Pancreas (tissue), 10 donors: ENCODE measurements around the gene AIG1. TPM values are rescaled to one million over a fixed set of nuclear protein-coding genes. Genes with fewer than 3 reads are reported as not detected.
"Not testable (repeated sequence)": the region's sequence is repeated elsewhere in the genome, so short reads cannot be mapped to it uniquely, and the experiment has no call there.

Experiments used
- ATAC-seq, 4 donors: fragments of 200-7000 bp; cut with Tn5 transposase; one replicate each; pipeline versions ENCODE4 v1.8.0 to v1.9.1; 2020; ENCODE audit warnings: mild to moderate bottlenecking in 4 of 4, moderate library complexity in 4 of 4
- DNase-seq, 6 donors: peaks; one replicate each; pipeline ENCODE4 v3.0.0-alpha.2; 2020
- FAIRE-seq: peaks from 2 replicates; lab custom pipeline; 2012; peaks lifted over from hg19 to GRCh38; lab: Jason Lieb, UNC
- H3K27ac ChIP-seq, 4 donors: fragments of 200-600 bp; sonication (generic); 1 replicate in 3 of 4; 2 replicates in 1 of 4; pipeline versions ENCODE4 v1.5.0 to v1.8.0; 2020
- H3K27me3 ChIP-seq, 4 donors: fragments of 200-600 bp; one replicate each; pipeline ENCODE4 v1.8.0; 2021
- H3K36me3 ChIP-seq, 3 donors: fragments of 200-600 bp; sonication (generic) in 1 of 3; one replicate each; pipeline versions ENCODE4 v1.5.0 to v1.8.0; 2020 to 2021
- H3K4me1 ChIP-seq, 3 donors: fragments of 200-600 bp; one replicate each; pipeline ENCODE4 v1.8.0; 2021
- H3K4me3 ChIP-seq, 4 donors: fragments of 200-600 bp; sonication (generic) in 2 of 4; one replicate each; pipeline versions ENCODE4 v1.5.0 to v1.8.0; 2020 to 2021
- H3K9me3 ChIP-seq, 4 donors: fragments of 200-600 bp; one replicate each; pipeline ENCODE4 v1.8.0; 2021
- CTCF ChIP-seq, 4 donors: fragments of 200-600 bp; sonication (generic) in 3 of 4; IDR thresholded peaks; one replicate each; pipeline versions ENCODE4 v1.5.0 to v1.8.0; 2021; ENCODE audit warnings: antibody characterized with exemption in 4 of 4
- WGBS, 2 donors: extraction: QIAGEN DNeasy Blood & Tissue Kit; methylation state at CpG; one replicate each; pipeline ENCODE4 v1.1.7; 2013; 5-methylcytosine and 5-hydroxymethylcytosine counted together
- intact Hi-C, 3 donors: fragments of 100-400 bp; cut with DNase I; formaldehyde crosslinking; loops; one replicate each; pipeline versions ENCODE4 v1.11.1 to v1.14.2; 2022
- polyA plus RNA-seq, 2 donors: library from polyadenylated mRNA; stranded (reverse); fragments of 200-250 nt; gene quantifications; one replicate each; pipeline ENCODE4 v1.2.3, GENCODE V29; 2013
- total RNA-seq, 6 donors: library from RNA; stranded (reverse); fragmentation: NEBNext Ultra II Directional in 4 of 6; extraction: Animal tissue kit (Norgen Biotek cat#: 25700) in 4 of 6; gene quantifications; one replicate each; pipeline versions ENCODE4 v1.2.1 to v1.2.4, GENCODE V29; 2021 to 2023
- donor health status: healthy with polysubstance abuse.
- donor health status: DM: no; HTN: no; CAD: no; lungs with moderate emphysema.
- donor health status: DM: no; HTN: no; CAD: no.
- donor health status: control.
- donor health status: control.
- donor health status: Bipolar disorder and iron deficiency.
- donor health status: DM: yes; HTN: yes; CAD: no.
- donor health status: DM: no; HTN: no; CAD: no.
- donor health status: DM: no; HTN: no; CAD: no.
- donor health status: DM: yes; HTN: yes; CAD: no.

AIG1 gene
- total and polyA plus RNA-seq, 8 donors = 8.7 to 28.9 (median 14.9) TPM

DNA sequence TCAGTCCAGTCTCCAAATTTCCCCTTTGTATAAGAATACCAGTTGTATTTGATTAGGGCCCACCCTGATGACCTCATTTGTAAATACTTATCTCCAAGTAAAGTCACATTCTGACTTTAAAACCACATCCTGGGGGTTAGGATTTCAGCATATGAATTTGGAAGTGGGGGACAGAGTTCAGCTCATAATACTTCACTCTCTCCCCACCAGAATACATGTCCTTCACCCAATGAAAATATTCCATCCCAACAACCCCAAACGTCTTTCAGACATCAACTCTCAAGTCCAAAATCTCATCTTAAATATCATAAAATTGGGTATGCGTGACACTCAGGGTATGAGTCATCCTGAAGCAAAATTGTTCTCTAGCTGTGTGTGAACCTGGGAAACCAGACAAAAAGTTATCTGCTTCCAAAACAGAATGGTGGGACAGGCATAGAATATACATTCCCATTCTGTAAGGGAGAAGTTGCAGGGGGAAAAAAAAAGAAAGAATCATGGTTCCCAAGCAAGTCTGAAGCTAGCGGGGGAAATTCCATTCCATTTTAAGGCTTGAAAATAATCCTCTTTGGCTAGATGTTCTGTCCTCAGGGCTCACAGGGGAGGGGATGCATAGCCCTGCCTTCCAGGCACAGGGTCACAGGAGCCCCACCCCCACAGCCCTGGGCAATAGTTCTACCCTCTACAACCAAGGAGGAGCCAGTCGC lies 275.9 kb downstream of the AIG1 start:
- no peaks in the 10 kb centered on the region for H3K36me3 ChIP-seq
- H3K4me1 ChIP-seq = no peaks in the 10 kb centered on the region
- H3K9me3 ChIP-seq = no peaks in the 10 kb centered on the region
- 86 to 89% methylated on average over 4 of the region's 4 CpGs for WGBS, 2 donors
- TF ChIP-seq CTCF (IDR thresholded peaks at IDR 0.05) = no peak
- DNase-seq (no peak), ATAC-seq (no peak), FAIRE-seq (no peak)
- intact Hi-C loops = no loop called here
- no peak overlapping the region for H3K27ac ChIP-seq
- no peaks in the 10 kb centered on the region for H3K27me3 ChIP-seq
- H3K4me3 ChIP-seq = no peak overlapping the region

- 81 to 87% methylated on average over 17 of the region's 17 CpGs for WGBS, 2 donors
- Histone ChIP-seq H3K27me3 (no peaks in the 10 kb centered on the region), H3K27ac (no peak overlapping the region), H3K4me1 (no peaks in the 10 kb centered on the region), H3K36me3 (no peaks in the 10 kb centered on the region), H3K4me3 (no peak overlapping the region), H3K9me3 (no peaks in the 10 kb centered on the region)
- DNase-seq (peak in 5 of 6 donors; percentile 33 to 71 (median 42)), ATAC-seq (peak in 2 of 4 donors; percentile 42 to 78), FAIRE-seq (no peak)
- intact Hi-C loops = no loop called here
- TF ChIP-seq CTCF (IDR thresholded peaks at IDR 0.05) = peak in 2 of 4 donors; percentile 22 to 32
These were observed 276.7 kb downstream of the AIG1 start for GRCh38 chr6:143337201-143337949.

DNA sequence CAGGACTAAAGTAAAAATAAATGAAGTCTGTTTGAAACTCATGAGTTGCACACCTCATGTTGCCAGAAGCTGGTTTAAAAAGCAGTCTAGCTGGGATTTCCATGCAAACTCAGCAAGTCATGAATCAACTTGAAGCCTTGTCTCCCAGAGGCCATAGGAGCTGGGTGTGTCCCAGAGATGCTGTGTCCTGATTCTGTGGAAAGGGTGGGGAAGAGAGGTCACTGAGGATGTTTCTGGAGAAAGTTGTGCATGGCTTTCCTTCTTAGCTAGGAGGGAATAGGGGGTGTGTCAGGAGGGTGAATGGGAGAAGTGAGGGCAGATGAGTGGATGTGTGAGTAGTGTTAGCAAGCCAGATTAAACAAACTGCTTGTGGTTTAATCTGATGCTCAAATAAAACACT lies 278.5 kb downstream of the AIG1 start:
- Histone ChIP-seq H3K36me3 (no peaks in the 10 kb centered on the region), H3K27me3 (no peaks in the 10 kb centered on the region), H3K4me3 (no peak overlapping the region), H3K9me3 (no peaks in the 10 kb centered on the region), H3K4me1 (no peaks in the 10 kb centered on the region), H3K27ac (no peak overlapping the region)
- FAIRE-seq (no peak), ATAC-seq (no peak), DNase-seq (no peak)
- no peak for TF ChIP-seq CTCF (IDR thresholded peaks at IDR 0.05)
- intact Hi-C loops = no loop called here

GRCh38 chr6:143345477-143345876 lies 284.8 kb downstream of the AIG1 start:
- H3K4me1 ChIP-seq, H3K27ac ChIP-seq, ATAC-seq, DNase-seq, H3K9me3 ChIP-seq, H3K4me3 ChIP-seq, H3K36me3 ChIP-seq, intact Hi-C loops, H3K27me3 ChIP-seq, FAIRE-seq: not testable (repeated sequence)
- 94 to 97% methylated on average over 7 of the region's 7 CpGs for WGBS, 2 donors

DNA sequence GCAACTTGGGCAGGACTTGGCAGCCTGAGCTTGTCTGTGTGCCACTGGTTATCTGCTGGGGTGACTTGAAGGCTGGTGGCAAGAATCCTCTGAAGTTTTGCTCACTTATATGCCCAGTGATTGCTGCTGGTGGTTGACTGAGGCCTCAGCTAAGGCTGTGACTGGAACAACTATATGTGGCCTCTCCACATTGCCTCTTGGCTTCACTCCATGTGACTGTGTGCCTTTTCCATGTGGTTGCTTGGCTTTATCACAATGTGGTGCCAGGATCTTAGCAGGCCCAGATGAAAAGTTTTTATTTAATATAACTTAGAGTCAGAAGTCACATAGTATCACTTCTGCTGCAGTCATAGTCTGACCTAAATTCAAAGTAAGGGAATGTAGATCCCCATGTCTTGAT lies 285.3 kb downstream of the AIG1 start:
- FAIRE-seq = no peak
- no peak for ATAC-seq
- DNase-seq = no peak
- no peaks in the 10 kb centered on the region for H3K27me3 ChIP-seq
- no peaks in the 10 kb centered on the region for H3K9me3 ChIP-seq
- no peak overlapping the region for H3K27ac ChIP-seq
- no peak overlapping the region for H3K4me3 ChIP-seq
- no peaks in the 10 kb centered on the region for H3K4me1 ChIP-seq
- intact Hi-C loops = no loop called here
- no peaks in the 10 kb centered on the region for H3K36me3 ChIP-seq
- TF ChIP-seq CTCF (IDR thresholded peaks at IDR 0.05) = no peak
